Hair follicular keratinocyte (primary cell): ENCODE results near the gene RAB27B. TPM values are rescaled to one million over a fixed set of nuclear protein-coding genes. Genes with fewer than 3 reads are reported as not detected.

Source experiments
- total RNA-seq: library from RNA; depleted of rRNA; stranded (reverse); fragments of >200 nt; gene quantifications from 2 replicates; pipeline ENCODE4 v1.2.3, GENCODE V29; 2015

Gene RAB27B
- total RNA-seq, result 4.3 and 5.5 TPM in 2 replicates

DNA sequence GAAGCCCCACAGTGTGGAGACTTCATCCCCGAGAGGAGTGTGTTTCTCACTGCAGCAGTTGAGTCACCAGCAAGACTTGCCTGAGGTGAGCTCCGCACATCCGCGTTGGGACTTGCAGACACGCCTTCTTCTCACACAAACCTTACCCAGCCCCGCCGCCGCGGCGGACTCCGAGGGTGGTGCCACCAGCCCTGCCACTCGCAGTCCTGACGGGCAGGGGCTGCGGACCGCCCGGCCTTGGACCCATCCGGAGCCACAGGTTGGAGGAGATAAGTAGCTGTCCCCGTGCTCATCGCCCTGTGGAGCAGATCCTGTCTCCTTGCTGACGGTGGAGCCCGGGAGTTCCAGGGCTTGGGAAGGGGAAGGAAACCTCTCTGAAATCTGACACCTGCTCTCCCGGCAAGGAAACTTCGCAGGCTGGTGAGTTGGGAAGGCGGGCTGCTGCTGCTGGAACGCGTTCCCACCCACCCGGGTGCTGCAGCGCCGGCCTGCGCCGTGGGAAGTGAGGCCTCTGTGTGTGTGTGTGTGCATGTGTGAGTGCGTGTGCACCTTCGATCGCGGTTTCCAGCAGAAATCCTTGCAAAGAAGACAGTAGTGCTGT lies at the start of gene RAB27B:
TSS of gene RAB27B (plus strand) at position 197 of the 601 bp plus-strand sequence. CDS start 49,109 bp downstream, outside the sequence.

Other genes with a start within 250 kb of the RAB27B start
- not detected in 2 replicates for gene DYNAP, start 237.2 kb upstream of the RAB27B start, total RNA-seq
- gene CCDC68, start 131.0 kb downstream of the RAB27B start, total RNA-seq, result 4.6 and 4.9 TPM in 2 replicates